ENCODE measurements around the gene UGT1A10. TPM values are rescaled to one million over a fixed set of nuclear protein-coding genes. Genes with fewer than 3 reads are reported as not detected.
"Not testable (repeated sequence)": the region's sequence is repeated elsewhere in the genome, so short reads cannot be mapped to it uniquely, and the experiment has no call there.

UGT1A10 gene
- total RNA-seq, 3 donors from 2014 or later, result not detected

DNA sequence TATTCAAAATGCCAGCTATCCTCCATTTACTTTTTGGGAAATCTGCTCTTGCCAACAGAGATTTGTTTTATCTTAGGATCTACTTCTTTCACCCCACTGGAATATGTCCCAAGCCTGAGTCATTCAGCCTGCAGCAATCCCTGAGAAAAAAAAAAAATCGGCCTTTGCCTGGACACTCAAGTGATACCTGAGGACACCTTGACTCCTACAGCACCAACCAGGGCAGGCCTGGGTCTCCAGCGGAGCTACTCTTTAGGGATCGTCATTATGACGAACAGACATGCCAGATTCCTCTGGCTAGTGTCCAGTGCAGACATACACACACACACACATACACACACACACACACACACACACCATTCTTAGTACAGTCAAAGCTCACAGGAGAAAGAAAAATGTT, 54.2 kb downstream of the UGT1A10 start:
- H3K4me1 Mint-ChIP-seq (ENCODE audit: low read depth), result no peaks in the 10 kb centered on the region
- no peak overlapping the region for H3K4me3 Mint-ChIP-seq
- no peak for ATAC-seq
- DNase-seq, result no peak
- no peaks in the 10 kb centered on the region for H3K9me3 Mint-ChIP-seq
- no peaks in the 10 kb centered on the region for H3K36me3 Mint-ChIP-seq (ENCODE audit: insufficient read depth)
- H3K27me3 Mint-ChIP-seq (ENCODE audit: low read depth), result peaks cover 12% of the 10 kb centered on the region

GRCh38 chr2:233691443-233692433, 55.5 kb downstream of the UGT1A10 start:
- no peaks in the 10 kb centered on the region for H3K4me1 Mint-ChIP-seq (ENCODE audit: low read depth)
- H3K27me3 Mint-ChIP-seq (ENCODE audit: low read depth), result peaks cover 7% of the 10 kb centered on the region
- H3K36me3 Mint-ChIP-seq (ENCODE audit: insufficient read depth), result no peaks in the 10 kb centered on the region
- no peak overlapping the region for H3K4me3 Mint-ChIP-seq
- ATAC-seq (no peak), DNase-seq (no peak)
- H3K9me3 Mint-ChIP-seq, result no peaks in the 10 kb centered on the region

DNA sequence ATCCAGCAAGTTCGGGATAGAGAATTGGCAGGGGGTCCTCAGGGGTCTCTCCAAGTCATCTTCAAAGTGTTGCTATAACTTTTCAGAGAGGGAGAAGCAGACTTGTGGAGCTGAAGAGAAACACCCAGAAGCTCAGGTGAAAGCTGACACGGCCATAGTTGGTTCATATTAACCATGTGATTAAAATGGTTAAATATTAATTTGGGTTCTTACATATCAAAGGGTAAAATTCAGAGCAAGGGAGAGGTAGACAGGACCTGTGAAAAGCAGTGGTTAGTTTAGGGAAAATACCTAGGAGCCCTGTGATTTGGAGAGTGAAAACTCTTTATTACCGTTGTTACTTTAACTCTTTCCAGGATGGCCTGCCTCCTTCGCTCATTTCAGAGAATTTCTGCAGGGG, 56.4 kb downstream of the UGT1A10 start, which contains the start of gene UGT1A6:
Gene UGT1A6 (plus strand): TSS at position 243 of the 400 bp plus-strand sequence. CDS start 115 bp downstream, at position 358.
- Mint-ChIP-seq H3K36me3 (ENCODE audit: insufficient read depth) (no peaks in the 10 kb centered on the region), H3K27me3 (ENCODE audit: low read depth) (peaks cover 10% of the 10 kb centered on the region), H3K4me3 (no peak within 1 kb of the TSS), H3K4me1 (ENCODE audit: low read depth) (no peaks in the 10 kb centered on the region), H3K9me3 (no peaks in the 10 kb centered on the region)
- ATAC-seq, result no peak
- no peak for DNase-seq

DNA sequence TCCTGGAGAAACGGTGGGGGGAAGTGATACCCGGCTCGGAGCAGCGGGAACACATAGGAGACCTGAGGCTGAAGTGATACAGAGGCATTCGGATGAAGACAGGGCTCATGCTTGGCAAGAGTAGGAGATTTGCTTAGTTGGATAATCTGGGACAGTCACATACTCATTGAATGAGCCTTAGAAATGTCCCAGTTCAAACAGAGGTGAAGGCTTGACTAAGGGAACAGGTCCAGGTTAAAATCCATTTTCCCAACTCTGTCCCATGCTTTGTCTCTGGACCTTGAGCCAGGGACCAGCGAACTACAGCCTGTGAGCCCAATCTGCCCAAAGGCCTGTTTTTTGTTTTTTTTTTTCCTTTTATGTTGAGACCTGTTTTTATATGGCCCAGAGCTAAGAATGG, 57.7 kb downstream of the UGT1A10 start:
- H3K27me3 Mint-ChIP-seq (ENCODE audit: low read depth), result peaks cover 9% of the 10 kb centered on the region
- no peaks in the 10 kb centered on the region for H3K9me3 Mint-ChIP-seq
- DNase-seq, result no peak
- H3K36me3 Mint-ChIP-seq (ENCODE audit: insufficient read depth), result no peaks in the 10 kb centered on the region
- H3K4me3 Mint-ChIP-seq, result no peak overlapping the region
- ATAC-seq, result no peak
- no peaks in the 10 kb centered on the region for H3K4me1 Mint-ChIP-seq (ENCODE audit: low read depth)

DNA sequence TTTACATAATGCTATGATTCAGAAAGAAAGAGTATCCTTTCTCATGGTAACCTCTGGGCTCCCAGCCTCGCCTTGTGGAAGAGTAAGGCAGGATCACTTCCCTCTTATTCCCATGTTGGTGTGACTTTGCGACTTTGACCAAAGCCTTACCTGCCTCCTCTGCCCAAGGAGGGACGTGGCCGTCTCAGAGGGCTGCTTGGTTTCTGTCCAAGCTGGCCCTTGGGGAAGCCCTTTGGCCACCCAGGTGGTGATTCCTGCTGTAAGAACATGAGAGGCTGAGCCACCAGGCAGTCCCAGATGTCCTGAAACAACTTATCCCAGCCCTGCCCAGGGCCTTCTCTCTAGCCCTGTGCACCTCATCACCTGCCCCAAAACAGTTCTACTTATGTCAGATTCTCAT, 62.5 kb downstream of the UGT1A10 start:
- Mint-ChIP-seq H3K4me1 (ENCODE audit: low read depth) (no peaks in the 10 kb centered on the region), H3K4me3 (no peak overlapping the region), H3K27me3 (ENCODE audit: low read depth) (peaks cover 6% of the 10 kb centered on the region), H3K9me3 (no peaks in the 10 kb centered on the region), H3K36me3 (ENCODE audit: insufficient read depth) (no peaks in the 10 kb centered on the region)
- DNase-seq (no peak), ATAC-seq (no peak)

DNA sequence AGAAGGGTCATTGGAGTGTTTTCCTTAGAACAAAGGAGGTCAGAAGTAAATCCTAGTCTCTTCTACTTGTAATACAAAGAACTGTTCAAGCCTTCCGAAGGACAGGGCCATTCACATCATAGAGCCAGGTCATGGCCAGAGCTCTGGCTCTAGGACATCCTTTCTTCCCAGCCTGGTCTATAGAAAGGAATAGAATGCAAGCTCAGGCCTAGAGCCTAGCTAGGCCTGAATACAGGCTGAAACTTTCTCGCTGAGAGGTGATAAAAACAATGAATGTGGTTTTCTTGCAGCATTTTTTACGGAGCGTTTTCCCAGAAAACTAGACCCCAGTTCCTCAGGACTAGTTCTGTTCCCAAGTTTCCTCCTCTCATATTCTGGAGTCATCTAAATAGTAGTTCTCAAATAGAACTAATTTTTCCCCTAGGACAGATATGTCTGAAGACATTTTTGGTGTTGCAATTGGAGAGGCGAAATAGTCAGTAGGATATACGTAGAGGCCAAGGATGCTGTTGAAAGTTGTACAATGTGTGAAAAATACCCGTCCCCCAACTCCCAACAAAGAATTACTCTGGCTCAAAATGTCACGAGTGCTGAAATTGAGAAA, 63.3 kb downstream of the UGT1A10 start:
- Mint-ChIP-seq H3K27me3 (ENCODE audit: low read depth) (peaks cover 6% of the 10 kb centered on the region), H3K4me1 (ENCODE audit: low read depth) (no peaks in the 10 kb centered on the region), H3K9me3 (no peaks in the 10 kb centered on the region), H3K4me3 (no peak overlapping the region), H3K36me3 (ENCODE audit: insufficient read depth) (no peaks in the 10 kb centered on the region)
- DNase-seq (no peak), ATAC-seq (no peak)

- H3K4me1 Mint-ChIP-seq (ENCODE audit: low read depth), result no peaks in the 10 kb centered on the region
- H3K4me3 Mint-ChIP-seq, result no peak overlapping the region
- ATAC-seq, result no peak
- H3K9me3 Mint-ChIP-seq, result no peaks in the 10 kb centered on the region
- DNase-seq, result no peak
- H3K36me3 Mint-ChIP-seq (ENCODE audit: insufficient read depth), result no peaks in the 10 kb centered on the region
- peaks cover 6% of the 10 kb centered on the region for H3K27me3 Mint-ChIP-seq (ENCODE audit: low read depth)
These were observed 63.9 kb downstream of the UGT1A10 start for GRCh38 chr2:233700028-233700635.

GRCh38 chr2:233700842-233701241, 64.6 kb downstream of the UGT1A10 start:
- H3K9me3 Mint-ChIP-seq; DNase-seq; H3K27me3 Mint-ChIP-seq (ENCODE audit: low read depth); ATAC-seq; H3K36me3 Mint-ChIP-seq (ENCODE audit: insufficient read depth); H3K4me1 Mint-ChIP-seq (ENCODE audit: low read depth); H3K4me3 Mint-ChIP-seq: not testable (repeated sequence)

DNA sequence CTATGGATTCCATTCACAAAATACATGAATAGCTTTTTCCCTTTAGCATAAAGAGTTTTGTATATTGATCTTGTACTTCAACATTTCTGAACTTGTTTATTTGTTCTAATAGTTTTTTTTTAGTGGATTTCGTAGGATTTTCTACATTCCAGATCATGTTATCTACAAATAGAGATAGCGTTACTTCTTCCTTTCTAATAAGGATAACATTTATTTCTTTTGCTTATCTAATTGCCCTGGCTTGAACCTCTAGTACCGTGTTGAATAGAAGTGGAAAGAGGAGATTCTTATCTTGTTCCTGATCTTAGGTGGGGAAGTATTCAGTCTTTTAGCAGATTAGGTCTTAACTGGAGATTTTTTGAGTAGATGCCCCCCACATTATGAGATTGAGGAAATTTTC, 66.0 kb downstream of the UGT1A10 start:
- no peaks in the 10 kb centered on the region for H3K36me3 Mint-ChIP-seq (ENCODE audit: insufficient read depth)
- no peaks in the 10 kb centered on the region for H3K4me1 Mint-ChIP-seq (ENCODE audit: low read depth)
- H3K9me3 Mint-ChIP-seq, result no peaks in the 10 kb centered on the region
- DNase-seq (no peak), ATAC-seq (no peak)
- H3K4me3 Mint-ChIP-seq, result no peak overlapping the region
- peaks cover 5% of the 10 kb centered on the region for H3K27me3 Mint-ChIP-seq (ENCODE audit: low read depth)

DNA sequence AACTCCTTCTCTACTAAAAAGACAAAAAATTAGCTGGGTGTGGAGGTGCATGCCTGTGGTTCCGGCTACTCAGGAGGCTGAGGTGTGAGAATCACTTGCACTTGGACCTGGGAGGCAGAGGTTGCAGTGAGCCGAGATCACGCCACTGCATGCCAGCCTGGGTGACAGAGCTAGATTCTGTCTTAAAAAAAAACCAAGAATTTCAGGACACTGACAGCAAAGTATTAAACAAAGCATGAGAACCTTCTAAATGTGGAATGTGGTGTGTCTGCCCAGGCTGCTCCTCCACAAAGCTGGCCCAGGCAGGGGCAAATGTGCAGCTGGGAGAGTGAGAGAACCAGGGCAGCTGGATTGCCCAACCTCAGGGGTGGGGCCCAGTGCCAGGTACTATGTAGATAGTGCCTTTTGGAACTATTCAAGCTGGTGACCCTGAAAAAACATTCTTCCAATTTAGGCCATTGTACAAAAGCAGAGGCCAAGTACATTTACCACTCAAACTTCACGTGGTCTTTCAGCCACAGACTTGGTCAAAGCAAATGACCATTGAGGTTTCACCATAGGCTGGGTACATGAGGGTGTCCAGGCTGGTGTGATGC, 69.8 kb downstream of the UGT1A10 start:
- no peaks in the 10 kb centered on the region for H3K4me1 Mint-ChIP-seq (ENCODE audit: low read depth)
- no peaks in the 10 kb centered on the region for H3K9me3 Mint-ChIP-seq
- DNase-seq, result no peak
- H3K27me3 Mint-ChIP-seq (ENCODE audit: low read depth), result peaks cover 4% of the 10 kb centered on the region
- H3K36me3 Mint-ChIP-seq (ENCODE audit: insufficient read depth), result no peaks in the 10 kb centered on the region
- ATAC-seq, result no peak
- H3K4me3 Mint-ChIP-seq, result no peak overlapping the region

DNA sequence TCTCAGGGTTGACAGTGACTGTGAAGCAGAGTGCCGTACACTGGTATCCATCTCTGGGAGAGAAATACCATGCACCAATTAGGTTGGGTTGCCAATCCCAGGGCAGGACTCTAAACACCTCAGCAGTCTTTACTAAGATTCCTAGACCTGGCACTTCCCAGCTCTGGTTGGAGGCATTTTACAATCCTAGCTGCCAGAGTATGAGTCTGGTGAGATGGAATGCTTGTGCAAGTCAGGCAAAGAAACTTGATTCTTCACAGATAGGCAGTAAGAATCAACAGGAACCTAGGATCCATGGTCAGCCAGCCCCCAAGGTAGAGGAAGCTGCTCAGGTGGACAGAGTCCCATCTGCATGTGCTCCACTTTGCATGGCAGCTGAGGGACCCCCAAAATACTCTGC, 70.5 kb downstream of the UGT1A10 start:
- ATAC-seq, result no peak
- H3K36me3 Mint-ChIP-seq (ENCODE audit: insufficient read depth), result no peaks in the 10 kb centered on the region
- no peak overlapping the region for H3K4me3 Mint-ChIP-seq
- H3K27me3 Mint-ChIP-seq (ENCODE audit: low read depth), result peaks cover 8% of the 10 kb centered on the region
- DNase-seq, result no peak
- no peaks in the 10 kb centered on the region for H3K4me1 Mint-ChIP-seq (ENCODE audit: low read depth)
- no peaks in the 10 kb centered on the region for H3K9me3 Mint-ChIP-seq

- ATAC-seq (no peak), DNase-seq (no peak)
- Mint-ChIP-seq H3K36me3 (ENCODE audit: insufficient read depth) (no peaks in the 10 kb centered on the region), H3K27me3 (ENCODE audit: low read depth) (peaks cover 8% of the 10 kb centered on the region), H3K4me3 (no peak overlapping the region), H3K4me1 (ENCODE audit: low read depth) (no peaks in the 10 kb centered on the region), H3K9me3 (no peaks in the 10 kb centered on the region)
These were observed 71.8 kb downstream of the UGT1A10 start for GRCh38 chr2:233707940-233708644.

- H3K27me3 Mint-ChIP-seq (ENCODE audit: low read depth), result peaks cover 13% of the 10 kb centered on the region
- no peaks in the 10 kb centered on the region for H3K36me3 Mint-ChIP-seq (ENCODE audit: insufficient read depth)
- no peak for ATAC-seq
- H3K4me1 Mint-ChIP-seq (ENCODE audit: low read depth), result no peaks in the 10 kb centered on the region
- DNase-seq, result no peak
- H3K4me3 Mint-ChIP-seq, result no peak overlapping the region
- H3K9me3 Mint-ChIP-seq, result no peaks in the 10 kb centered on the region
These were observed 72.7 kb downstream of the UGT1A10 start for GRCh38 chr2:233708942-233709341.

Measured in activated T-cell treated with anti-CD3 and anti-CD28 coated beads, Interleukin-2, amount 50 U/mL, for 4 hours (primary cell).